ENCODE results near the gene VEGFA.

VEGFA gene

DNA sequence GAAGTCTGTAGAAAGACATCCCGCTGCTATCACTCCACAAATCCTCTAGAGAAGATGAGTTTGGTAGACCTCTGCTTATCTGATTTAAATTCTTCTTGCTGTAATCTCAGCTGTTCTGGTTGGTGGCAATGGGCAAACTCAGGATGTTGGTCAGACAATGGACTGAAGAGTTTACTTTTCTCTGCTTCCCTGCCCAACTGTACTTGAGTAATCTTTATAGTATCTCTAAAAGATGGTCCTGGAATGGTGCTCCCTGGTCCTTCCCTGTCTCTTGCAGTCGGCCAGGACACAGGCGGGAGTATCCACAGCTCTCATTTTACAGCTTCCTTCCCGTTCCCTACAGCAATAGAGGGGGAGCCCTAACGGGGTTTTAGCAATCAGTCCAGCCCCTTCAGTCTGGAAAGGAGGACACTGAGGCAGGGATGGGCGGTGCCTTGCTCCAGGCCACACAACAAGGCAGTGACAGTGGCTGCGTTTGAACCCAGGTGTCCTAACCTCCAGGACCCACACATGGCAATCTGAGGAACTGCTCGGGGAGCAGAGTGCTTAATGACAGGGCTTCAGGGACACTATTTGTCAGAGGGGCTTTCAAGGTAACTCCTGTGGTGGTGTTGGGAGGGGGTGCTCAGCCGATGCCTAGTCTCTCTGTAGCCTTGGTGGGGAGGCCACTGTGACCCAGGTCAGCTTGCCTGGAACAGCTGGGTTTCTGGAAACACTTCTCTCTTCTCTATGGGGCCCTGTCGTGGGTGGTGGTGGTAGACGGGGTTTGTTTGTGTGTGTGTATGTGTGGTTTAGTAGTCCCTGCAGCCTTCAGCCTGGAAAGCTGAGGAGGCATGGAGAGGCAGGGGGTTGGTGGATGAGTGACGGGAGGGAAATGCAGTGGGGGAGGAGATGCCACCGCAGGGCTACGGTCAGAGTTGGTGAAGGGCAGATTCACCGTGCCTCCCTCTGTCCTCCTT, 9.5 kb upstream of the VEGFA start:
- no peak for DNase-seq

DNA sequence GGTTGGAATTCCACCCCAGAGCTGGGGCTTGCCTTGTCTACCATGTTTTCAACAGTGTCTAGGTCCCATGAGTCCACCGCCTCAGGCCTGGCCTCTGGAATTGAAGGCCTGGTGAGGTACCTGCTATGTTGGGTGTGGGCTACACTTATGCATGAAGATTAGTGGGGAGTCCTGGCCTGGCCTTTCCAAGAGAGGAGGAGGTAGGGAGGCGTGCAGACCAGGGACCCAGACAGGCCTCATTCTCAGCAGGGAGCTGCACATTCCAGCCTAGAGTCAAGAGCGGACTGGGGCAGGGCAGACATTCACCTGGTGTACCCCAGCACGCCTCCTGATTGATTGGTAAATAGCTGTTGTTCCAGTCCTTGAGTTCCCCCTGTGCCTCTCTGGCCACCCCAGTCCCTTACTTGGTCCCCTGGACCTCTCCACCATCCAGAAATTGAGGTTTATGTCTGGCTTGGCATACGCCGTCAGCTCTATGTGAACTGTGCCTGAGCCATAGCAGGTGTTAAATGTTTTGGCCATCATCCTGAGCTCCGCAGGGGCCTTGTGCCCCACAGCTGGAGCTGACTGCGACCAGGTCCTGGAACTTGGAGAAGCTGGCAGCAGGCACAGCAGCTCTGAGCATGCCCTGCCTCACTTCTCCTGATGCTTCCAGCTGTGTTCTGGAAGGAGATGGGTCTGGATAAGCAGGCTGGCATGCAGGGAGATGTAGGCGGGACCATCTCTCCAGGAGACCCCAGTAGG, 8.2 kb upstream of the VEGFA start:
- no peak for DNase-seq

DNA sequence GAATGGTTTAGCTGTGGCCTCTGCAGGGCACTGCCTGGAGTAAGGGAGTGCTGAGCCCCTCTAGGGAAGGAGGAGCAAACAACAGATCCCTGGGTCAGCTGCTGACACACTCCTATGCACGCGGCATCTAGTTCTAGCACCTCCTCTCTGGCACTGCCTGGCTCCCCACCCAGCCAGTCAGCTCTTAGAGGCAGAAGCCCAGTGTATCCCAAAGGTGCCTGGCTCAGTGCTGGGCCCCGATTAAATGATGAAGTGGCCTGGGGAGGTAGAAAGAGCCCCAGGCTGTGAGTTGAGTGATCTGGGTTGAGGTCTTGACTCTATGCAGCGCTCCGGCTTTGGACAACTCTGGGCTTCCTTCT, 7.6 kb upstream of the VEGFA start:
- DNase-seq: no peak

GRCh38 chr6:43762966-43763695, 6.9 kb upstream of the VEGFA start:
- DNase-seq: no peak

- no peak for DNase-seq
These were observed 6.0 kb upstream of the VEGFA start for GRCh38 chr6:43763812-43764522.

GRCh38 chr6:43764772-43765171, 5.2 kb upstream of the VEGFA start:
- no peak for DNase-seq

DNA sequence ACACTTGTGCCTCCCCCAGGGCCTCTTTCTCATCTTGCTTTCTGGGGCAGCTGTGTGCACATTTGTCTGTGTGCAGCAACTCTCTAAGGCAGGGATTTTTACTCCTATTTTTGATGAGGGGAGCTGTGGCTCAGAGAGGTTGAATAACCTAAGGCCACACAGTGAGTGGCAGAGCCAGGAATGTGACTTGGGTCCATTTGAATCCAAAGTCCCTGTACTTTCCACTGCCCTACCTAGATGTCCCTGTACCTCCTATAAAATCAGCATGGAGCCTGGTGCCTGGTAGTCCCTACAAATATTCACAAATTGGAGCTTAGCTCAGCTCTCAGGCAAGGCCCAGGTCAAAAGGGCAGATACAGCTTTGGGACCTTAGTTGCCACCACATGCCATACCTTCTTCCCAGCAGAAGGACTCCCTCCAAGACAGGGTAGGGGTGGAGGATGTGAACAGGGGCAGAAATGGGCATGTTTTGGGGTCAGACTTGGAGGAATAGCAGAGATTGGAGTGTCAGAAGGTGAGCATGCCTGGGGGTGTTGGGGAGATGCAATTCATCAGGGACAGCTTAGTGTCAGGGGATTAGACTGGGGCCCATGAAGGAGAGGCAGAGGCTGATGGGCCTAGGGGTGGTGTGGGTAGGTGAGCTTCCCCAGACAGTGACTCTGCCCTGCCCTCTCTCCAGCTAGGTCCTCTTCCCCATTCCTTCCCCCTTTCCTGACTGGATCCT, 4.1 kb upstream of the VEGFA start:
- DNase-seq: no peak

GRCh38 chr6:43766500-43766853, 3.5 kb upstream of the VEGFA start:
- DNase-seq: no peak

GRCh38 chr6:43766964-43767461, 3.0 kb upstream of the VEGFA start:
- DNase-seq: no peak

DNA sequence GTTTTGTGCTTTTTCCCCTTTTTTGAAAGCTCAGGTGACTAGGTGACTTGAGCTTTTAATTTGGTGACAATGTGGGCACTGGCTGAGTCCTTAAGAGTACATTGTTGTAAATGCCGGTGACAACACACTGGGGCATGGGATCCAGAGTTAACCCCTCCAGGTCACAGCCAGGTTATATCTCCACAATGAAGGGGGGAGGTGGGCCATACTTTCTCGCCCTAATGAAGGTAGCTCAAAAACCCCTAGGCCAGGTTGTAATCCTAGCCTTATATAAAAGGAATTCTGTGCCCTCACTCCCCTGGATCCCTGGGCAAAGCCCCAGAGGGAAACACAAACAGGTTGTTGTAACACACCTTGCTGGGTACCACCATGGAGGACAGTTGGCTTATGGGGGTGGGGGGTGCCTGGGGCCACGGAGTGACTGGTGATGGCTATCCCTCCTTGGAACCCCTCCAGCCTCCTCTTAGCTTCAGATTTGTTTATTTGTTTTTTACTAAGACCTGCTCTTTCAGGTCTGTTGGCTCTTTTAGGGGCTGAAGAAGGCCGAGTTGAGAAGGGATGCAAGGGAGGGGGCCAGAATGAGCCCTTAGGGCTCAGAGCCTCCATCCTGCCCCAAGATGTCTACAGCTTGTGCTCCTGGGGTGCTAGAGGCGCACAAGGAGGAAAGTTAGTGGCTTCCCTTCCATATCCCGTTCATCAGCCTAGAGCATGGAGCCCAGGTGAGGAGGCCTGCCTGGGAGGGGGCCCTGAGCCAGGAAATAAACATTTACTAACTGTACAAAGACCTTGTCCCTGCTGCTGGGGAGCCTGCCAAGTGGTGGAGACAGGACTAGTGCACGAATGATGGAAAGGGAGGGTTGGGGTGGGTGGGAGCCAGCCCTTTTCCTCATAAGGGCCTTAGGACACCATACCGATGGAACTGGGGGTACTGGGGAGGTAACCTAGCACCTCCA, 2.2 kb upstream of the VEGFA start:
- DNase-seq: no peak

DNA sequence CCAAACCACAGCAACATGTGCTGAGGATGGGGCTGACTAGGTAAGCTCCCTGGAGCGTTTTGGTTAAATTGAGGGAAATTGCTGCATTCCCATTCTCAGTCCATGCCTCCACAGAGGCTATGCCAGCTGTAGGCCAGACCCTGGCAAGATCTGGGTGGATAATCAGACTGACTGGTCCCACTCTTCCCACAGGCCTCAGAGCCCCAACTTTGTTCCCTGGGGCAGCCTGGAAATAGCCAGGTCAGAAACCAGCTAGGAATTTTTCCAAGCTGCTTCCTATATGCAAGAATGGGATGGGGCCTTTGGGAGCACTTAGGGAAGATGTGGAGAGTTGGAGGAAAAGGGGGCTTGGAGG, 1.5 kb upstream of the VEGFA start:
- DNase-seq: no peak

GRCh38 chr6:43768983-43769525, 957 bp upstream of the VEGFA start:
- no peak for DNase-seq

GRCh38 chr6:43770372-43771209, 580 bp downstream of the VEGFA start:
- DNase-seq: peak; percentile 30 to 35

- peak; percentile 48 to 57 for DNase-seq
These were observed 1.3 kb downstream of the VEGFA start for GRCh38 chr6:43771210-43771857.

GRCh38 chr6:43771858-43772680, 2.1 kb downstream of the VEGFA start:
- DNase-seq: peak; percentile 55 to 68

- DNase-seq: no peak
These were observed 2.7 kb downstream of the VEGFA start for GRCh38 chr6:43772681-43773049.

GRCh38 chr6:43773050-43773979, 3.3 kb downstream of the VEGFA start:
- DNase-seq: peak; percentile 51 to 56
